GM21717 (cell line): Measurements from ENCODE around the gene SLC29A1.

ENCODE experiments used
- ATAC-seq: cut with Tn5 transposase; IDR thresholded peaks from one replicate; pipeline ENCODE4 v1.9.1; 2021; ENCODE audit warnings: mild to moderate bottlenecking, moderate library complexity; ENCODE audit not compliant: unreplicated experiment

SLC29A1 gene

DNA sequence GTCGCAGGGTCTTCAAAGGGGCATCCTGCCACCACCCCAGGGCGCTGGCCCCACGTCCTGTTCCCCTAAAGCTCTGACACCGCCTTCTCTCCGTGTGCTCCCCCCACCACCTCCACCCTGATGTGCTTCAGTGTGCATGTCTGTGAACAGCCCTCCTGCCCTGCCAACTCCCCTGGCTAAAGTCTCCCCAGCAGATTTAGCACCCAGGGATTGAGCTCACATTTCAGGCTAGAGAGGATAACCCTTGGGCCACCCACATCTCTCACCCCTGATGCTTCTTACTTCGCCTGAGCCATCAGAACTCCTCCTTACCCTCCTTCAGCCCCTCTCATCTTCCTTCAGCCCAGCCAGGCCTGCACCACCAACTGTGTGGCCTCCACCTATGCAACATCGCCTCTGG is 54.4 kb downstream of the SLC29A1 start:
- ATAC-seq = no peak

DNA sequence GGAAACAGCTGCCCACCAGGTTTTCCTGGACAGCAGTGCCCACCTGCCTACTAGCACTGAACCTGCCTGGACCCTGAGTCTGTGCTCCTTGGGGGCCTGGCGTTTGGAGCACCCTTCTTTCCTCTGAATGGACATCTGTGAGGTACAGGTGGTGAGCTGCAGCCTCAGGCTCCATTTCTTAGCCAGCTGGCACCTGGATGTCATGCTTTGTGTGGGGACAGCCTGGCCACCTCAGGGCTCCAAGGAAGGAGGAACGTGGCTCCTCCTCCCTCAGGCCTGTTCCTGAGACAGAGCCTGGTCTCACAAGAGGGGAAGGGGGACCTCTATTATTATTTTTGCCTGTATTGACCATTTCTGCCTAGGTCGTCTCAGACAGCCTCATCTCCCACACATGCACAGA is 54.9 kb downstream of the SLC29A1 start:
- ATAC-seq = no peak

DNA sequence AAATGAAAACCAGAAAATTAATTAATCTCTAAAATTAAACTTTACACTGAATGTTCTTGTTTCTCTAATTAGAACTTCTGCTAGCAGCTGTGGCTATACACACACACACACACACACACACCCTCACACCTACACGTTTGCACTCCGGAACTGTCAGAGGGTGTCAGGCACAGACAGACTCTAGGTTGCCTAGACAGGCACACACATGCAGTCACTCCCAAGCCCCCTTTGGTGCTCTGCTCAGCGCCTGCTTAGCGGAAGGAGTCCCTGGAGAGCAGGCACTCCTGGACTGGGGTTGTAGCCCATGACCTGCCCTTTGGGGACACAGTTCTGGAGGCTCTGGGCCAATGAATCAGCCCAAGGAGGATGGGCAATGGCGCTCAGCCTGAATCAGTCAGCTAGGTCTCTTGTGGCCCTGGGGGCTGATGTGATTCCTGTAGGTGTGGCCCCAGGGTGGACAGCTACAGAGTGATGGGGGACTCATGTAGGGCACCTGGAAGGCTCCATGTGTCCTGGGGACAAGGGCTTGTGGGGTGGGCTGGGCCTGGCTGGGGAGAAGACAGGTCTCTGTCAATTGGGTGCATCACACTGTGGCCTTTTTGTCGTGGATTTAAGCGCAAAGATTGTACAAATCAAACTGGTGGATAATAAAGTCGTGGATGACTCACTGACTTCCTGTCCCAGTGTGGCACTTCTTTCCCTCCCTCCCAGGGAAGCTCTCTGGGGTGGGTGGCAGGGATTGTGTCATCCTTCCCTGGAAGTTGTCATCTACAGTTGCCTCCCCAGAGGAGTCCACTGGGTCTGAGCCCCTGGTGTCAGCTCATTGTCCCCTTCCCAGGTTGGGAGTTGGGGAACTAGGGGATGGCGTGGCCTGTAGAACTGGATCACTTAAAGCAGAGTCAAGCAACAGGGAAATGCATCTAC is 55.6 kb downstream of the SLC29A1 start:
- ATAC-seq = no peak
